SK-N-SH treated with all-trans-retinoic acid at 6 μM for 48 hours (cell line): ENCODE data around the gene DYNC1I2.

Experiments used
- ATAC-seq: fragments of 200-7000 bp; cut with Tn5 transposase; 3 replicates; pipeline ENCODE4 v1.9.1; 2020; ENCODE audit warnings: mild to moderate bottlenecking, moderate library complexity
- ARNTL ChIP-seq: fragments of 450-650 bp; formaldehyde crosslinking; IDR thresholded peaks from 2 replicates; pipeline ENCODE4 v1.5.0; 2020; ENCODE audit warnings: low read depth, mild to moderate bottlenecking, moderate library complexity, borderline replicate concordance
- BACH2 ChIP-seq: fragments of 250-450 bp; sonication (Bioruptor Pico); IDR thresholded peaks from 2 replicates; pipeline ENCODE4 v1.9.0; 2021; ENCODE audit warnings: mild to moderate bottlenecking, borderline replicate concordance
- CSDC2 ChIP-seq: fragments of 250-450 bp; sonication (Bioruptor Pico); IDR thresholded peaks from 2 replicates; pipeline ENCODE4 v1.5.0; 2020; ENCODE audit warnings: mild to moderate bottlenecking, moderate library complexity
- ESRRG ChIP-seq: fragments of 250-450 bp; sonication (Bioruptor Pico); IDR thresholded peaks from 2 replicates; pipeline ENCODE4 v1.6.1; 2021; ENCODE audit warnings: mild to moderate bottlenecking
- GLIS3 ChIP-seq: fragments of 250-450 bp; sonication (Bioruptor Pico); IDR thresholded peaks from 2 replicates; pipeline ENCODE4 v1.5.0; 2020; ENCODE audit warnings: mild to moderate bottlenecking, moderate library complexity
- ISL1 ChIP-seq: fragments of 250-450 bp; sonication (Bioruptor Pico); IDR thresholded peaks from 2 replicates; pipeline ENCODE4 v2.1.2; 2022; ENCODE audit warnings: mild to moderate bottlenecking, moderate library complexity
- PPARA ChIP-seq: fragments of 250-450 bp; sonication (Bioruptor Pico); IDR thresholded peaks from 2 replicates; pipeline ENCODE4 v1.5.0; 2020; ENCODE audit warnings: mild to moderate bottlenecking, borderline replicate concordance
- RARB ChIP-seq: fragments of 250-450 bp; sonication (Bioruptor Pico); IDR thresholded peaks from 2 replicates; pipeline ENCODE4 v1.8.0; 2021; ENCODE audit warnings: mild to moderate bottlenecking, moderate library complexity
- SNAI2 ChIP-seq: fragments of 250-450 bp; sonication (Bioruptor Pico); IDR thresholded peaks from 2 replicates; pipeline ENCODE4 v1.5.0; 2020; ENCODE audit warnings: mild to moderate bottlenecking, moderate library complexity
- TCF4 ChIP-seq: fragments of 250-450 bp; sonication (Bioruptor Pico); IDR thresholded peaks from 2 replicates; pipeline ENCODE4 v1.8.0; 2021; ENCODE audit warnings: mild to moderate bottlenecking, moderate library complexity, borderline replicate concordance
- TOX ChIP-seq: fragments of 250-450 bp; sonication (Bioruptor Pico); IDR thresholded peaks from 2 replicates; pipeline ENCODE4 v1.8.0; 2021; ENCODE audit warnings: mild to moderate bottlenecking, moderate library complexity, borderline replicate concordance
- ZFP3 ChIP-seq: fragments of 250-450 bp; sonication (Bioruptor Pico); IDR thresholded peaks from 2 replicates; pipeline ENCODE4 v1.5.0; 2020; ENCODE audit warnings: mild to moderate bottlenecking, moderate library complexity
- ZFP30 ChIP-seq: fragments of 450-650 bp; formaldehyde crosslinking; IDR thresholded peaks from 2 replicates; pipeline ENCODE4 v1.5.0; 2022; ENCODE audit warnings: mild to moderate bottlenecking, moderate library complexity
- ZNF565 ChIP-seq: fragments of 450-650 bp; formaldehyde crosslinking; conservative IDR thresholded peaks from 2 replicates; pipeline ENCODE4 v1.5.0; 2020; ENCODE audit warnings: low read depth, mild to moderate bottlenecking, moderate library complexity
- ZNF70 ChIP-seq: fragments of 450-650 bp; formaldehyde crosslinking; IDR thresholded peaks from 2 replicates; pipeline ENCODE4 v1.5.0; 2020; ENCODE audit warnings: mild to moderate bottlenecking, moderate library complexity
- ZNF8 ChIP-seq: fragments of 450-650 bp; formaldehyde crosslinking; IDR thresholded peaks from 2 replicates; pipeline ENCODE4 v1.5.0; 2020; ENCODE audit warnings: mild to moderate bottlenecking, moderate library complexity
- TF ChIP-seq, protein P1 (sequence below): fragments of 250-450 bp; sonication (Bioruptor Pico); IDR thresholded peaks from 2 replicates; pipeline ENCODE4 v1.5.1; 2021; ENCODE audit warnings: mild to moderate bottlenecking, moderate library complexity
- TF ChIP-seq, protein P2 (sequence below): fragments of 250-450 bp; sonication (Bioruptor Pico); IDR thresholded peaks from 2 replicates; pipeline ENCODE4 v1.8.0; 2021; ENCODE audit warnings: low read depth, mild to moderate bottlenecking, moderate library complexity, borderline replicate concordance
- TF ChIP-seq, protein P3 (sequence below): fragments of 250-450 bp; sonication (Bioruptor Pico); IDR thresholded peaks from 2 replicates; pipeline ENCODE4 v1.5.0; 2020; ENCODE audit warnings: mild to moderate bottlenecking, moderate library complexity
- TF ChIP-seq, protein P4 (sequence below): fragments of 250-450 bp; sonication (Bioruptor Pico); IDR thresholded peaks from 2 replicates; pipeline ENCODE4 v1.5.1; 2020; ENCODE audit warnings: low read depth, mild to moderate bottlenecking, moderate library complexity

Gene DYNC1I2

DNA sequence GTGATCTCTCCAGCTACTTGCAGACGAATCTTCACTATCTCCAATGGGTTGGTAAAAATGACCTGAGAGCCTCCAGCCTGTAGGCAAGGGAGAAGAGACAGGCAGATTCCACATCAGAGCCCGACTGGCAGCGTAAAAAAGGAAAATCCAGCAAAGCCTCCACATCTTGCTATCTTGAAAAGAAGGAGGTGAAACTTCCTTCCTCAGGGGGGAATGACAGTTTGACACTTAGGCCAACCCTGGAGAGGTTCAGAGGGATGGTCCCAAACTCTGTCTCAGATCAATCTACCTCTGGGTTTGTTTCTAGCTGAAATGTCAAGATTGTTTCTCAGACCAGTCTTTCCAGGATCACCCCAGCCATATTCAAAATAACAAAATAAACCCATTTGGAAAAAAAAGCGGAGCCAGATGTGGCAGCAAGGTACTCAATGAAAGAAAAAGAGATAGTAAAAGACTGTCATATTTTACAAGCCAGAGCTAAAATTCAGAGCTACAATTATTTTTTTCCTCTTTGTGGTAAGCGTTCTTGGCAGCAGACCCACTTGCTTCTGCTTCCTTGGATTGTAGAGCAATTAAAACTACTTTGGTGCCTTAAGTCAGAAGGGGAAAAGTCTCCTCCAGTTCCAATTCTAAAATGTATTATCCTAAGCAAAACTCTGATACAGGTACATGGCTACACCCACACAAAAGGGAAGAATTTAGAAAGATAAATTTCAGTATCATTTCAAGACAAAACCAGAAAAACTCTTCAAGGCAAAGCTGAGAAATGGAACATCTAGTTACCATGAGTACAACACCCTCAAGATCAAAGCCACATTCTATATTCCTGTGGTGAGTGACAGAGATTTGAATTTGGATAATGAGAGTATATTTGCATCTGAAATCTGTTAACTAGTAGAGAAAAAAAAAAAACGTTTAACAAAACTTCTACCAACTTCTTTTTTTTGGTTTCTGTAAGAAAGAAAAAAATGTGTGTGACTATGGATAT lies 106.7 kb downstream of the DYNC1I2 start:
- no peak for ATAC-seq

DNA sequence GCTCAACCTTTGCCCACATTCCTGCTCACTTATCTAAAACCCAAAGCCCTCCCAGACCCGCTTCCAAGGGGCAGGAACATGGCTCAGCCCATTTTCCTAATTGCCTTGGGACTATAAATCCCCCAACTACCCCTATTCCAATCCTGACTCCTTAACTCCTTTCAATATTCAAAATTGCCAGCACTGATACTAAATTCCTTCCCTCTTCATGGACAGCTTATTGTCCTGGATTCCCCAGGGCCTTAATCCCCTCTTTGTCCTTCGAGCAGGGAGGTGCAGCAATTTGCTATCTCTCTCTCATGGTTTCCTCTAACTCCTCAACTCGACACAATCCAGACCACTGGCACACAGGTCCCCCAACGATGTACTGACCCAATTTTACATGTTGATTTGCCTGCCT lies 107.6 kb downstream of the DYNC1I2 start:
- ATAC-seq: no peak
- TF ChIP-seq TCF4 (CRISPR knock-in tag) (no peak), CSDC2 (CRISPR knock-in tag) (no peak), ARNTL (CRISPR knock-in tag) (no peak), ZNF8 (CRISPR knock-in tag) (no peak), ZFP3 (no peak), ZNF70 (CRISPR knock-in tag) (no peak), SNAI2 (CRISPR knock-in tag) (no peak), BACH2 (CRISPR knock-in tag) (no peak), RARB (no peak), ESRRG (CRISPR knock-in tag) (no peak), ZFP30 (CRISPR knock-in tag) (no peak)
- TF ChIP-seq, protein P1, sequence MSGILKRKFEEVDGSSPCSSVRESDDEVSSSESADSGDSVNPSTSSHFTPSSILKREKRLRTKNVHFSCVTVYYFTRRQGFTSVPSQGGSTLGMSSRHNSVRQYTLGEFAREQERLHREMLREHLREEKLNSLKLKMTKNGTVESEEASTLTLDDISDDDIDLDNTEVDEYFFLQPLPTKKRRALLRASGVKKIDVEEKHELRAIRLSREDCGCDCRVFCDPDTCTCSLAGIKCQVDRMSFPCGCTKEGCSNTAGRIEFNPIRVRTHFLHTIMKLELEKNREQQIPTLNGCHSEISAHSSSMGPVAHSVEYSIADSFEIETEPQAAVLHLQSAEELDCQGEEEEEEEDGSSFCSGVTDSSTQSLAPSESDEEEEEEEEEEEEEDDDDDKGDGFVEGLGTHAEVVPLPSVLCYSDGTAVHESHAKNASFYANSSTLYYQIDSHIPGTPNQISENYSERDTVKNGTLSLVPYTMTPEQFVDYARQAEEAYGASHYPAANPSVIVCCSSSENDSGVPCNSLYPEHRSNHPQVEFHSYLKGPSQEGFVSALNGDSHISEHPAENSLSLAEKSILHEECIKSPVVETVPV (CRISPR knock-in tag): no peak
- TF ChIP-seq, protein P2, sequence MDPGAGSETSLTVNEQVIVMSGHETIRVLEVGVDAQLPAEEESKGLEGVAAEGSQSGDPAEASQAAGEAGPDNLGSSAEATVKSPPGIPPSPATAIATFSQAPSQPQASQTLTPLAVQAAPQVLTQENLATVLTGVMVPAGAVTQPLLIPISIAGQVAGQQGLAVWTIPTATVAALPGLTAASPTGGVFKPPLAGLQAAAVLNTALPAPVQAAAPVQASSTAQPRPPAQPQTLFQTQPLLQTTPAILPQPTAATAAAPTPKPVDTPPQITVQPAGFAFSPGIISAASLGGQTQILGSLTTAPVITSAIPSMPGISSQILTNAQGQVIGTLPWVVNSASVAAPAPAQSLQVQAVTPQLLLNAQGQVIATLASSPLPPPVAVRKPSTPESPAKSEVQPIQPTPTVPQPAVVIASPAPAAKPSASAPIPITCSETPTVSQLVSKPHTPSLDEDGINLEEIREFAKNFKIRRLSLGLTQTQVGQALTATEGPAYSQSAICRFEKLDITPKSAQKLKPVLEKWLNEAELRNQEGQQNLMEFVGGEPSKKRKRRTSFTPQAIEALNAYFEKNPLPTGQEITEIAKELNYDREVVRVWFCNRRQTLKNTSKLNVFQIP (CRISPR knock-in tag): no peak

More for the DNA sequence above, 106.7 kb downstream of the DYNC1I2 start:
- TF ChIP-seq PPARA (no peak), RARB (no peak), ZNF565 (CRISPR knock-in tag) (no peak), ISL1 (CRISPR knock-in tag) (no peak), ZFP3 (no peak), GLIS3 (CRISPR knock-in tag) (no peak), ZNF8 (CRISPR knock-in tag) (no peak), BACH2 (CRISPR knock-in tag) (no peak), TCF4 (CRISPR knock-in tag) (no peak), SNAI2 (CRISPR knock-in tag) (no peak), TOX (CRISPR knock-in tag) (no peak), ARNTL (CRISPR knock-in tag) (no peak)
- TF ChIP-seq, protein P3, sequence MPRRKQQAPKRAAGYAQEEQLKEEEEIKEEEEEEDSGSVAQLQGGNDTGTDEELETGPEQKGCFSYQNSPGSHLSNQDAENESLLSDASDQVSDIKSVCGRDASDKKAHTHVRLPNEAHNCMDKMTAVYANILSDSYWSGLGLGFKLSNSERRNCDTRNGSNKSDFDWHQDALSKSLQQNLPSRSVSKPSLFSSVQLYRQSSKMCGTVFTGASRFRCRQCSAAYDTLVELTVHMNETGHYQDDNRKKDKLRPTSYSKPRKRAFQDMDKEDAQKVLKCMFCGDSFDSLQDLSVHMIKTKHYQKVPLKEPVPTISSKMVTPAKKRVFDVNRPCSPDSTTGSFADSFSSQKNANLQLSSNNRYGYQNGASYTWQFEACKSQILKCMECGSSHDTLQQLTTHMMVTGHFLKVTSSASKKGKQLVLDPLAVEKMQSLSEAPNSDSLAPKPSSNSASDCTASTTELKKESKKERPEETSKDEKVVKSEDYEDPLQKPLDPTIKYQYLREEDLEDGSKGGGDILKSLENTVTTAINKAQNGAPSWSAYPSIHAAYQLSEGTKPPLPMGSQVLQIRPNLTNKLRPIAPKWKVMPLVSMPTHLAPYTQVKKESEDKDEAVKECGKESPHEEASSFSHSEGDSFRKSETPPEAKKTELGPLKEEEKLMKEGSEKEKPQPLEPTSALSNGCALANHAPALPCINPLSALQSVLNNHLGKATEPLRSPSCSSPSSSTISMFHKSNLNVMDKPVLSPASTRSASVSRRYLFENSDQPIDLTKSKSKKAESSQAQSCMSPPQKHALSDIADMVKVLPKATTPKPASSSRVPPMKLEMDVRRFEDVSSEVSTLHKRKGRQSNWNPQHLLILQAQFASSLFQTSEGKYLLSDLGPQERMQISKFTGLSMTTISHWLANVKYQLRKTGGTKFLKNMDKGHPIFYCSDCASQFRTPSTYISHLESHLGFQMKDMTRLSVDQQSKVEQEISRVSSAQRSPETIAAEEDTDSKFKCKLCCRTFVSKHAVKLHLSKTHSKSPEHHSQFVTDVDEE (CRISPR knock-in tag): no peak
- TF ChIP-seq, protein P2 (CRISPR knock-in tag): no peak
- TF ChIP-seq, protein P4, sequence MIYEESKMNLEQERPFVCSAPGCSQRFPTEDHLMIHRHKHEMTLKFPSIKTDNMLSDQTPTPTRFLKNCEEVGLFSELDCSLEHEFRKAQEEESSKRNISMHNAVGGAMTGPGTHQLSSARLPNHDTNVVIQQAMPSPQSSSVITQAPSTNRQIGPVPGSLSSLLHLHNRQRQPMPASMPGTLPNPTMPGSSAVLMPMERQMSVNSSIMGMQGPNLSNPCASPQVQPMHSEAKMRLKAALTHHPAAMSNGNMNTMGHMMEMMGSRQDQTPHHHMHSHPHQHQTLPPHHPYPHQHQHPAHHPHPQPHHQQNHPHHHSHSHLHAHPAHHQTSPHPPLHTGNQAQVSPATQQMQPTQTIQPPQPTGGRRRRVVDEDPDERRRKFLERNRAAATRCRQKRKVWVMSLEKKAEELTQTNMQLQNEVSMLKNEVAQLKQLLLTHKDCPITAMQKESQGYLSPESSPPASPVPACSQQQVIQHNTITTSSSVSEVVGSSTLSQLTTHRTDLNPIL: no peak
- TF ChIP-seq, protein P1 (CRISPR knock-in tag): no peak
